Neural cell (in vitro differentiated cells): ENCODE results near the gene TRMT1.
"Not testable (repeated sequence)": the region's sequence is repeated elsewhere in the genome, so short reads cannot be mapped to it uniquely, and the experiment has no call there.

ENCODE experiments used
- POLR2AphosphoS5 ChIP-seq: IDR thresholded peaks from 2 replicates; pipeline ENCODE4 v1.6.1; 2012
- TF ChIP-seq, protein P1 (sequence below): fragments of 450-650 bp; IDR thresholded peaks from 2 replicates; pipeline ENCODE4 v1.5.1; 2014; ENCODE audit warnings: antibody characterized with exemption, mild to moderate bottlenecking, moderate library complexity; ENCODE audit not compliant: poor library complexity, severe bottlenecking
- TF ChIP-seq, protein P2 (sequence below): IDR thresholded peaks from 2 replicates; pipeline ENCODE4 v1.6.1; 2012; ENCODE audit warnings: borderline replicate concordance

GRCh38 chr19:13166151-13166550 lies 49.6 kb upstream of the TRMT1 start:
- TF ChIP-seq, protein P1, sequence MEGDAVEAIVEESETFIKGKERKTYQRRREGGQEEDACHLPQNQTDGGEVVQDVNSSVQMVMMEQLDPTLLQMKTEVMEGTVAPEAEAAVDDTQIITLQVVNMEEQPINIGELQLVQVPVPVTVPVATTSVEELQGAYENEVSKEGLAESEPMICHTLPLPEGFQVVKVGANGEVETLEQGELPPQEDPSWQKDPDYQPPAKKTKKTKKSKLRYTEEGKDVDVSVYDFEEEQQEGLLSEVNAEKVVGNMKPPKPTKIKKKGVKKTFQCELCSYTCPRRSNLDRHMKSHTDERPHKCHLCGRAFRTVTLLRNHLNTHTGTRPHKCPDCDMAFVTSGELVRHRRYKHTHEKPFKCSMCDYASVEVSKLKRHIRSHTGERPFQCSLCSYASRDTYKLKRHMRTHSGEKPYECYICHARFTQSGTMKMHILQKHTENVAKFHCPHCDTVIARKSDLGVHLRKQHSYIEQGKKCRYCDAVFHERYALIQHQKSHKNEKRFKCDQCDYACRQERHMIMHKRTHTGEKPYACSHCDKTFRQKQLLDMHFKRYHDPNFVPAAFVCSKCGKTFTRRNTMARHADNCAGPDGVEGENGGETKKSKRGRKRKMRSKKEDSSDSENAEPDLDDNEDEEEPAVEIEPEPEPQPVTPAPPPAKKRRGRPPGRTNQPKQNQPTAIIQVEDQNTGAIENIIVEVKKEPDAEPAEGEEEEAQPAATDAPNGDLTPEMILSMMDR = not testable (repeated sequence)
- TF ChIP-seq, protein P2, sequence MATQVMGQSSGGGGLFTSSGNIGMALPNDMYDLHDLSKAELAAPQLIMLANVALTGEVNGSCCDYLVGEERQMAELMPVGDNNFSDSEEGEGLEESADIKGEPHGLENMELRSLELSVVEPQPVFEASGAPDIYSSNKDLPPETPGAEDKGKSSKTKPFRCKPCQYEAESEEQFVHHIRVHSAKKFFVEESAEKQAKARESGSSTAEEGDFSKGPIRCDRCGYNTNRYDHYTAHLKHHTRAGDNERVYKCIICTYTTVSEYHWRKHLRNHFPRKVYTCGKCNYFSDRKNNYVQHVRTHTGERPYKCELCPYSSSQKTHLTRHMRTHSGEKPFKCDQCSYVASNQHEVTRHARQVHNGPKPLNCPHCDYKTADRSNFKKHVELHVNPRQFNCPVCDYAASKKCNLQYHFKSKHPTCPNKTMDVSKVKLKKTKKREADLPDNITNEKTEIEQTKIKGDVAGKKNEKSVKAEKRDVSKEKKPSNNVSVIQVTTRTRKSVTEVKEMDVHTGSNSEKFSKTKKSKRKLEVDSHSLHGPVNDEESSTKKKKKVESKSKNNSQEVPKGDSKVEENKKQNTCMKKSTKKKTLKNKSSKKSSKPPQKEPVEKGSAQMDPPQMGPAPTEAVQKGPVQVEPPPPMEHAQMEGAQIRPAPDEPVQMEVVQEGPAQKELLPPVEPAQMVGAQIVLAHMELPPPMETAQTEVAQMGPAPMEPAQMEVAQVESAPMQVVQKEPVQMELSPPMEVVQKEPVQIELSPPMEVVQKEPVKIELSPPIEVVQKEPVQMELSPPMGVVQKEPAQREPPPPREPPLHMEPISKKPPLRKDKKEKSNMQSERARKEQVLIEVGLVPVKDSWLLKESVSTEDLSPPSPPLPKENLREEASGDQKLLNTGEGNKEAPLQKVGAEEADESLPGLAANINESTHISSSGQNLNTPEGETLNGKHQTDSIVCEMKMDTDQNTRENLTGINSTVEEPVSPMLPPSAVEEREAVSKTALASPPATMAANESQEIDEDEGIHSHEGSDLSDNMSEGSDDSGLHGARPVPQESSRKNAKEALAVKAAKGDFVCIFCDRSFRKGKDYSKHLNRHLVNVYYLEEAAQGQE = not testable (repeated sequence)
- not testable (repeated sequence) for TF ChIP-seq POLR2AphosphoS5
